ENCODE results near the gene CNTNAP2.

The CNTNAP2 gene

GRCh38 chr7:146424084-146424483 is 307.5 kb downstream of the CNTNAP2 start:
- DNase-seq (ENCODE audit: low spot score), result no peak

DNA sequence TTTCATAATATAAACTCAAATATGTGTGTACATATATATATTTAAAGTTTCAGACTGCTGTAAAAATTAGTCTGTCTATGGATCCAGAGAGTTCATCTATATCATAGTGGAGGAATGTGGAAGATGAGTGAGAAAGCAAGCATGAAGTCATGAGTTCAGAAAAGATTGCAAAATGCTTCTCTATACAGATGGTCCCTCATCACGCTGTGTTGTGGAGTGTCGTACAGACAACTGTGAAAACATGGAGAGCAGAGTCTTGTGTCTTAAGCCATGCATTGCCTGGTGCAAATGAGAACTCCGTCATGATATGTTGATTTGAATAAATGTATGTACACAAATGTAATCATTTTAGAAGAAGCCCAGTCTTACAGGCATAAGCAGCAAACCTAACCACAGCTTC is 316.9 kb downstream of the CNTNAP2 start:
- no peak for DNase-seq (ENCODE audit: low spot score)

DNA sequence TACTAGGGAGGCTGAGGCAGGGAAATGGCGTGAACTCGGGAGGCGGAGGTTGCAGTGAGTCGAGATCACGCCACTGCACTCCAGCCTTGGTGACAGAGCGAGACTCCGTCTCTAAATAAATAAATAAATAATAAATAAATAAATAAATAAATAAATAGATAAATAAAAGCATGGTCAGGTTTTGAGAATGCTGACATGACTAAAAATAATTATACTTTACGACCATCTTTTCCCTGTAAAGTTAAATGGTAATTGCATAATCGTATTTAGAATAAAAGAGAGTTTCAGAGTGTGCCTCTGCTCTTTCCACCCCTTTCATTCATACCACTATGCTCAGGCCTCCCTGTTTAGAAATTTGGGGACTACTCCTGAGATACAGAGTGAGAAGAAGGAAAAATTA is 326.5 kb downstream of the CNTNAP2 start:
- DNase-seq (ENCODE audit: low spot score), result no peak

DNA sequence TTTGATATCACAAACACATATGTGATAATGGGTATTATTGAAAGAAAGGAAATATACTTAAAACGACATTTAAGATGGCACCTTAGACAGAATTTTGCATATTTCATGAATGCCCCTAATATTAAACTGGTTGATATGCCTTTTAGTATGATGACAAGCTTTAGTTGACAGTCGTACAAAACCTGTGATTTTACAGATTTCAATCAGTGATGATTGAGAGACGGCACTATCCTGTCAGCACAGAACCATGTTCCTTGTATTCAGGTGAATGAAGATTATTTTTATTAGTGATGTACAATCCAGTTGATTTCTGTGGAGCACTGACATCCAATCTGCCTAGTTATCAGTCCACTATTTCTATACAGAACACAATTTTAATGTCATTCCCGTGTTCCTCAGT is 333.0 kb downstream of the CNTNAP2 start:
- no peak for DNase-seq (ENCODE audit: low spot score)

DNA sequence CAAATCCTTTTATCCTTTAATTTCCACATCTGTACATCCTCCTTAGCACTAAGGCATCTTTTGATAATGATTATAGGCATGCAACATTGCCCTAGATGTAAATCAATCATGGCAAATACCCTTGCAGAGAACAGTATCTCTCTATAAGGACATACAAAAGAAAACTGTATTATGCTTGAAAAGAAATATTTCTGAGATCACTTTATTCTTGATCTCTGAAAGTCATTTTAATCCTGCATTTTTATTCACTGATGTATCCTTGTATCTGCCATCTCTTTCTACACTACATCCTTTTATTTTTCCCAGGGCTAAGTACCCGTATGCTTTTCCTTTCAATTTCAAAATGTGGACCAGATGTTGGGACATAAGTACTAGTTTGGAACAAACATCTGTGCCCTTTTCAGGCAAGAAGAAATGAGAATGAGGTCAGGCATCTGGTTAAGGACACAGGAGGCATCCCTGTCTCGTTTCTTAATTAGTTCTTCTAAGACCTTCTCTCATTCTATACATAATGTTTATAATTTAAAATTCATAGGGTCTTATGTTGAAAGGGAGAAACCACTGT is 338.6 kb downstream of the CNTNAP2 start:
- DNase-seq (ENCODE audit: low spot score), result no peak

GRCh38 chr7:146479040-146479439 is 362.4 kb downstream of the CNTNAP2 start:
- DNase-seq (ENCODE audit: low spot score), result no peak

- no peak for DNase-seq (ENCODE audit: low spot score)
Observed at GRCh38 chr7:146486519-146486918, 369.9 kb downstream of the CNTNAP2 start.

GRCh38 chr7:146492017-146492416 is 375.4 kb downstream of the CNTNAP2 start:
- DNase-seq (ENCODE audit: low spot score), result no peak

- DNase-seq (ENCODE audit: low spot score), result no peak
Observed at GRCh38 chr7:146494952-146495596, 378.5 kb downstream of the CNTNAP2 start.

DNA sequence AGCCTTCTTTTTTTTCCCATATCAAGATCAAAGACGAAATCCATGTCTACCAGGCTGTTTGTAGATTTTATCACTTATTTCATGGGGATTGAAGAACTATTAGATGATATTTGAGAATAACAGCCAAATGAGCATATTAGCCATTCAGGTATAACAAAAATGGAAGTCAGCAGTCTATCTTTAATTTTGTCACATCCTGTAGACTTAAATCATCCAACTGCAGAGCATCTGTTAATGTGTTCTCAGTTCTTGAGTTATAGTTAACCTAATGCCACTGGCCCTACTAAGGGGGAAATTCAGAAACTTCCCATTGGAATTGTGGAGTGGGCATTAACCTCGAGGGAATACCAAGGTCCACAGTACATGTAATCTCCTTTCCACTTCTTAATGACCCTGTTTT is 380.1 kb downstream of the CNTNAP2 start:
- DNase-seq (ENCODE audit: low spot score), result no peak

- no peak for DNase-seq (ENCODE audit: low spot score)
Observed at GRCh38 chr7:146499970-146500369, 383.4 kb downstream of the CNTNAP2 start.

- DNase-seq (ENCODE audit: low spot score), result no peak
Observed at GRCh38 chr7:146503844-146504243, 387.2 kb downstream of the CNTNAP2 start.

DNA sequence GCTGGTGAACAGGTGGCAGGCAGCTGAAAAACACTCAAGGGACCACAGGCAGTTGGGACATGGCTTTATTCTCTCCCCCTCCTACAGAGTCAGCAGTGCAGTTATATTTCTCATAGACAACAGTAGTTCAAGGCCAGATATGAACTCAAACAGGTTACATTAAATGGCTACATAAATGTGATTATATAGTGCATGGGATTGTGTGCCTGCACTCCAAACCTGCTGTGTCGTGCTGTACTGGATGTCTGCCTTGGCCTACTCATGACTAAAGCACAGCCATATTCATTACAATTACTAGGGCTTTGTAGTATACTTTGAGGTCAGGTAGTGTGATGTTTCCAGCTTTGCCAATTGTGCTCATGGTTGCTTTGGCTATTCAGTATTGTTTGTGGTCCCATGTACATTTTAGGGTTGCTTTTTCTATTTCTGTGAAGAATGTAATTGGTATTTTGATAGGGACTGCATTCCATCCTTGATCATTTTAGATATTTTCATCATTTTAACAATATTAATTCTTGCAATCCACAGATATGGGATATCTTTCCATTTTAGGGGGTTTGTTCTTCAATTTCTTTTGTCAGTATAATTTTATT is 393.6 kb downstream of the CNTNAP2 start:
- no peak for DNase-seq (ENCODE audit: low spot score)

DNA sequence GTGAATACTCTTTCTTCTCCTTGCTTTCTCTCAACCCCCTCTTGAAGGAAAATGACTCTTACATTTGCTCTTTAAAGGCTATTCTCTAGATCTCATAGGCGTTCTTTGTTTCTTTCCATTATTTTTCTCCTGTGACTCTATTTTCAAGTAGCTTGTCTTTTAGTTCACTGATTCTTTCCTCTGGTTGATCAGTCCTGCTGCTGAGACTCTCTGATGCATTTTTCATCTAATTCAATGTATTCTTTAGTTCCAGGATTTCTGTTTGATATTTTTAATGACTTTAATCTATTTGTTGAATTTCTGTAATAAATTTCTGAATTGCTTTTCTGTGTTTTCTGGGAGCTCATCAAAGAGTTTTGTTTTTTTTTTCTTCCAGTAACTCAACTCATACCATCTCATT is 397.7 kb downstream of the CNTNAP2 start:
- no peak for DNase-seq (ENCODE audit: low spot score)

GRCh38 chr7:146528581-146528980 is 412.0 kb downstream of the CNTNAP2 start:
- DNase-seq (ENCODE audit: low spot score), result no peak

- no peak for DNase-seq (ENCODE audit: low spot score)
Observed at GRCh38 chr7:146539836-146540235, 423.2 kb downstream of the CNTNAP2 start.

DNA sequence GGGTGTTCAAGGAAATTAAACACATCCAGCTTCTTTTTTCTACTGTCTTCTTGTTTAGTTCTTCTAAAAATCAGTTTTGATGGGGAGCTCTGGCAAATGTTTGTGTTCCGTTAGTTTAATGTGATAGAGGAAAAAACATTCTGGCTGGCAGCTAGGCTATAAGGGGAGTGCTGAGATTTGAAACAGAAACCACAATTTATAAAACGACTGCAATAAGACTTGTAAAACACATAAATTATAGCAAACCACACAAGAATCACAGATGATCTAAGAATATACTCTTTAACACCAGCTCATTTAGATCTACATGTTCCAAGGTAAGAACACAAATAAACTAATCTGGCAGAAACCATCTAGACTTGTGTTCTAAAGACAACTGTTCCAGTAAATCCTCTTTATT is 425.5 kb downstream of the CNTNAP2 start:
- no peak for DNase-seq (ENCODE audit: low spot score)

GRCh38 chr7:146544748-146545147 is 428.1 kb downstream of the CNTNAP2 start:
- no peak for DNase-seq (ENCODE audit: low spot score)

GRCh38 chr7:146548816-146549215 is 432.2 kb downstream of the CNTNAP2 start:
- no peak for DNase-seq (ENCODE audit: low spot score)

DNA sequence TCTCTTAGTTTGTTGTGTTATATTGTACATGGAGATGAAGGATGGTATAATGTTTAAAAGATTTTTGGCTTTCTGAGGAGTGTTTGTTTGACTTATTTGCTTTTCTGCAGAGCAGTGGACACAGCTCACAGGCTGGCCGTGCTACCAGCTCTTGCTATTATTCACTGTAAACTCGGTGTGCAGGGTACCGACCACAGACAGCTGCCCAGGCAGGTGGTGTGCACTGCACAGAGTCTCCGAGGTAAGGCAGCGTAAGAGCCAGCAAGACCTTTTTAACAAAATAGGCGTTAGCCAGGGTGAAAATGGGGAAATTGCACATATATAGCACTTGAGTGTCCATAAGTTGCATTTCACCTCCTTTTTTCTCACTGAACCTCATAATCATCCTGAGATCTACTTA is 438.0 kb downstream of the CNTNAP2 start:
- DNase-seq (ENCODE audit: low spot score), result no peak

DNA sequence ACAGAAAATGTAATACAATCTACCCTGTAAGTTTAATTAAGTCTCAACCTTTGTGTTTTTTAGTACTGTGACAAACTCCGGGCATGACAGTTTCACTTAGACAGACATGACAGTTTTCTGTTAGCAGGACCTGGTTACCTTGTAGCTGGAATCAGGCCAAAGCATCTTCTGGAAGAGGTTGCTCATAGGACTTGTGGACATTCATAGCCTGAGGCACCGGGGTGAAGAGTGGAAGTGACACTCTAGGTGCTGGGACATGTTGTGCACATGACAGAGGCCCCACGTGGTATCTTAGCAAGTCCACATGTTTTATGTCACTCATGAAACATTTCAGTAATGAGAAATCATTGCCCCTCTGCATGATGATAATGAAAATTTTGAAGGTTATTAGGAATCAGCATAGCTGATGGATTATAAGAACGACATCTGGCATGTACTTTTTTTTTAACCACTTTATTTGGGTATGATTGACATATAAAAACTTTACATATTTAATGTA is 441.4 kb downstream of the CNTNAP2 start:
- DNase-seq (ENCODE audit: low spot score), result no peak

- DNase-seq (ENCODE audit: low spot score), result no peak
Observed at GRCh38 chr7:146565872-146566271, 449.3 kb downstream of the CNTNAP2 start.

GRCh38 chr7:146575903-146576302 is 459.3 kb downstream of the CNTNAP2 start:
- no peak for DNase-seq (ENCODE audit: low spot score)

DNA sequence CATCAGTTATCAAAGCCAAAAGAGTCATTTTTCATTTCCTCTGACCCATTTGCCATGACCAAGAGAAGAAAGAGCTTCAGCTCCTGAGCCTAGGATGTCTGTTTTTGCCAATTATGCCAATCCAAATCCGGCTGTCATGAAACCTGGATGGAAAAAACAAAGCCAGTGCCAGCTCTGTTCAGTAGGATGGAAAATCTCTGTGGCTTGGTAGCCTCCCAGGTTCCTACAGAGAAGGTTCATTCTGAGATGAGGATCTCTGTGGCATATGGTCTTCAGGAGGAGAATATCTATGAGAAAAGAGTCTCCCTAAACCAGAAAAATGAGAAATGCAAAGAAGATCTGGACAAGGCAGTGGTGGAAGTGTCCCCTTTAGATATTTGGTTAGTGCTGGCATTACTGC is 475.4 kb downstream of the CNTNAP2 start:
- DNase-seq (ENCODE audit: low spot score), result no peak

Data from AG20443 (cell line).